ENCODE results near the gene TFDP1.

Gene TFDP1

GRCh38 chr13:113648216-113648610 is 63.7 kb downstream of the TFDP1 start:
- DNase-seq (ENCODE audit: low spot score) (no peak), ATAC-seq (ENCODE audit: low read depth) (no peak)
- Histone ChIP-seq H3K9me3 (ENCODE audit: severe bottlenecking) (peaks cover 2% of the 10 kb centered on the region), H3K4me3 (ENCODE audit: severe bottlenecking) (no peak overlapping the region), H3K36me3 (ENCODE audit: low read depth) (no peaks in the 10 kb centered on the region), H3K27ac (ENCODE audit: poor library complexity, severe bottlenecking) (no peak overlapping the region), H3K4me1 (ENCODE audit: insufficient read depth, poor library complexity, severe bottlenecking) (no peaks in the 10 kb centered on the region), H3K27me3 (ENCODE audit: insufficient read depth, poor library complexity, severe bottlenecking) (no peaks in the 10 kb centered on the region)
- TF ChIP-seq CTCF (IDR thresholded peaks at IDR 0.05; ENCODE audit: poor library complexity, severe bottlenecking) = no peak

- DNase-seq (ENCODE audit: low spot score) (no peak), ATAC-seq (ENCODE audit: low read depth) (no peak)
- Histone ChIP-seq H3K9me3 (ENCODE audit: severe bottlenecking) (peaks cover 2% of the 10 kb centered on the region), H3K27ac (ENCODE audit: poor library complexity, severe bottlenecking) (no peak overlapping the region), H3K36me3 (ENCODE audit: low read depth) (no peaks in the 10 kb centered on the region), H3K27me3 (ENCODE audit: insufficient read depth, poor library complexity, severe bottlenecking) (no peaks in the 10 kb centered on the region), H3K4me3 (ENCODE audit: severe bottlenecking) (no peak overlapping the region), H3K4me1 (ENCODE audit: insufficient read depth, poor library complexity, severe bottlenecking) (no peaks in the 10 kb centered on the region)
- no peak for TF ChIP-seq CTCF (IDR thresholded peaks at IDR 0.05; ENCODE audit: poor library complexity, severe bottlenecking)
These were observed 64.7 kb downstream of the TFDP1 start for GRCh38 chr13:113649212-113649611.

GRCh38 chr13:113650275-113650674 is 65.7 kb downstream of the TFDP1 start:
- Histone ChIP-seq H3K4me3 (ENCODE audit: severe bottlenecking) (no peak overlapping the region), H3K4me1 (ENCODE audit: insufficient read depth, poor library complexity, severe bottlenecking) (no peaks in the 10 kb centered on the region), H3K27ac (ENCODE audit: poor library complexity, severe bottlenecking) (no peak overlapping the region), H3K27me3 (ENCODE audit: insufficient read depth, poor library complexity, severe bottlenecking) (no peaks in the 10 kb centered on the region), H3K9me3 (ENCODE audit: severe bottlenecking) (no peaks in the 10 kb centered on the region), H3K36me3 (ENCODE audit: low read depth) (no peaks in the 10 kb centered on the region)
- TF ChIP-seq CTCF (IDR thresholded peaks at IDR 0.05; ENCODE audit: poor library complexity, severe bottlenecking) = no peak
- no peak for ATAC-seq (ENCODE audit: low read depth)
- peak; percentile 42 for DNase-seq (ENCODE audit: low spot score)

- no peak overlapping the region for H3K4me3 ChIP-seq (ENCODE audit: severe bottlenecking)
- H3K4me1 ChIP-seq (ENCODE audit: insufficient read depth, poor library complexity, severe bottlenecking) = no peaks in the 10 kb centered on the region
- DNase-seq (ENCODE audit: low spot score) (no peak), ATAC-seq (ENCODE audit: low read depth) (no peak)
- H3K27me3 ChIP-seq (ENCODE audit: insufficient read depth, poor library complexity, severe bottlenecking) = no peaks in the 10 kb centered on the region
- no peaks in the 10 kb centered on the region for H3K36me3 ChIP-seq (ENCODE audit: low read depth)
- H3K9me3 ChIP-seq (ENCODE audit: severe bottlenecking) = no peaks in the 10 kb centered on the region
- no peak for TF ChIP-seq CTCF (IDR thresholded peaks at IDR 0.05; ENCODE audit: poor library complexity, severe bottlenecking)
- H3K27ac ChIP-seq (ENCODE audit: poor library complexity, severe bottlenecking) = no peak overlapping the region
These were observed 66.2 kb downstream of the TFDP1 start for GRCh38 chr13:113650731-113651148.

- no peaks in the 10 kb centered on the region for H3K9me3 ChIP-seq (ENCODE audit: severe bottlenecking)
- TF ChIP-seq CTCF (IDR thresholded peaks at IDR 0.05; ENCODE audit: poor library complexity, severe bottlenecking) = no peak
- no peaks in the 10 kb centered on the region for H3K36me3 ChIP-seq (ENCODE audit: low read depth)
- H3K4me3 ChIP-seq (ENCODE audit: severe bottlenecking) = no peak overlapping the region
- no peaks in the 10 kb centered on the region for H3K27me3 ChIP-seq (ENCODE audit: insufficient read depth, poor library complexity, severe bottlenecking)
- H3K27ac ChIP-seq (ENCODE audit: poor library complexity, severe bottlenecking) = no peak overlapping the region
- no peak for ATAC-seq (ENCODE audit: low read depth)
- peak; percentile 54 for DNase-seq (ENCODE audit: low spot score)
- no peaks in the 10 kb centered on the region for H3K4me1 ChIP-seq (ENCODE audit: insufficient read depth, poor library complexity, severe bottlenecking)
These were observed 67.2 kb downstream of the TFDP1 start for GRCh38 chr13:113651511-113652403.

Data from RWPE2 (cell line).